NK-92 (cell line): ENCODE measurements around the gene IL1B.

Experiments used
- DNase-seq: peaks from one replicate; lab custom pipeline; 2025; ENCODE audit not compliant: unreplicated experiment; lab: John Stamatoyannopoulos, UW

IL1B gene

DNA sequence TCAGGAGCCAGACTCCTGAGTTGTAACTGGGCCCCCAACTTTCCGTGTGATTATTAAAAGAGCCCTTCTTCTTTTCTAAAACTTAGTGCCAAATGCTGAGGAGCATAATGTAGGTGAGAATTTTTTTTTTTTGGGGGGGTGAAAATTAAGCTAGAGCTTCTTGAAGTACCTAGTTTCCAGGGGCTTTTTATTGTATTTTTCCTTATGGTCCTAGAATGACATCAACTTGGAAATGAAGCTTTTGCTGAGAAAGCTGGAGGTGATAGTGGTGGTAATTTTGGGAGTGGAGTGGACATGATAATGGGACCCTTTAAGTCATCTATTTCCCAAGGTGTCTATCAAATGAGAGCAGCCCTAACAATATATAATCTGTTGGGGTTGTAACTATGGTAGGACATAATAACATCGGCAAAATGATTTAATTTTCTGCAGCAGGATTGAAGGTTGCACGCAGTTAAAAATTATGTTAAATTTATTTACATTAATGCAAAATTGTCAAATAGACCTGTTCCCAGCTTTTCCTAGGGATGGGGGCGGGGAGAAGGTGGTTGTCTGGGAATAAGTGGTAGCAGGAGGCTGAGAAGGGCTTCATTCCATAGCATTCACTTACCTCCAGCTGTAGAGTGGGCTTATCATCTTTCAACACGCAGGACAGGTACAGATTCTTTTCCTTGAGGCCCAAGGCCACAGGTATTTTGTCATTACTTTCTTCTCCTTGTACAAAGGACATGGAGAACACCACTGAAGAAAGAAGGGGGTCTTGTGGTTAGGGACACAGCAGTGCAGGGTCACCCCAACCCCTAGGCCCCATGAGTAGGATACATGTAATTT is 5.7 kb downstream of the IL1B start:
- DNase-seq: no peak

DNA sequence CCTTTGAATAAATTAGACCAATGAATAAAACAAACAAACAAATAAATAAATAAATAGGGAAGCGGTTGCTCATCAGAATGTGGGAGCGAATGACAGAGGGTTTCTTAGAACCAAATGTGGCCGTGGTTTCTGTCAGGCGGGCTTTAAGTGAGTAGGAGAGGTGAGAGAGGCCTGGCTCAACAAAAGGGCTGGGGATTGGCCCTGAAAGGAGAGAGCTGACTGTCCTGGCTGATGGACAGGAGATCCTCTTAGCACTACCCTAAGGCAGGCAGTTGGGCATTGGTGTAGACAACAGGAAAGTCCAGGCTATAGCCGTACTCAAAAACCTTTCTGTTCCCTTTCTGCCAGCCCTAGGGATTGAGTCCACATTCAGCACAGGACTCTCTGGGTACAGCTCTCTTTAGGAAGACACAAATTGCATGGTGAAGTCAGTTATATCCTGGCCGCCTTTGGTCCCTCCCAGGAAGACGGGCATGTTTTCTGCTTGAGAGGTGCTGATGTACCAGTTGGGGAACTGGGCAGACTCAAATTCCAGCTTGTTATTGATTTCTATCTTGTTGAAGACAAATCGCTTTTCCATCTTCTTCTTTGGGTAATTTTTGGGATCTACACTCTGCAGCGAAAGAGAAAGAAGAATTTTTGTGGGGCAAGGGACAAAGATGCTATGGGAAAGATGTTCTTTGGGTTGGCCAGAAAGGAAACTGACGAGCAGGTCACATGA is 6.5 kb downstream of the IL1B start:
- DNase-seq: no peak

DNA sequence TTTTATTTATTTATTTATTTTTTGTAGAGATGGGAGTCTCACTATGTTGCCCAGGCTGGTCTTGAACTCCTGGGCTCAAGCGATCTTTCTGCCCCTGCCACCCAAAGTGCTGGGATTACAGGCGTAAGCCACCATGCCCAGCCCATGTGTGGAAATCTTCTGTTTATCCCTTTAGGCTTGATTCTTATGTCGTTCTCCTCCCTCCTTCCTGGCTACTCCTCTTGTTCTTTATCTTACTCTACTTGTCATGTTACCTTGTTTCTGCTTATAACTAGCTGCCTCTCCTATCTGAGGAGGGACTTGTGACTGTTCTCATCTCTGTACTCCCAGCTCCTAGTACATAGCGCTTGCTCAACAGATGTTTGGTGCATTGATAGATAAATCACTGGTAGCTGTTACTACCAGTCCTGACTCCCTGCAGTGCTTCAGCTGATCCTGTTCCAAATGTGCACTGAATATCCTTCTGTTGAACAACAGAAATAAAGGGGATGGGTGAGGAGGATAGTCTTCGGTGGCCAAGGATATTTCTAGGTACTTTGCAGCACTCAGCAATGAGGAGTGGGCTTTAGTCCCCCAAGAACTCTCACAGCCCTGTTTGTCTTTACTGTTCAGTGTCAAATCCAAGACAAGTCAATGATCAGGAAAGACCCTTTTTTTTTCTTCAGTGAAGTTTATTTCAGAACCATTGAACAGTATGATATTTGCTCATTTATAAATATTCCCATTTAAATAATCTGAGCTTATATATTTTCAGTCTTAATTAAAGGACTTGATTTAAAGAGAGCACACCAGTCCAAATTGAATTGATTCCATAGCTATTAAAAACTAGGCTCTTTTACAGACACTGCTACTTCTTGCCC is 7.2 kb downstream of the IL1B start:
- DNase-seq: no peak

DNA sequence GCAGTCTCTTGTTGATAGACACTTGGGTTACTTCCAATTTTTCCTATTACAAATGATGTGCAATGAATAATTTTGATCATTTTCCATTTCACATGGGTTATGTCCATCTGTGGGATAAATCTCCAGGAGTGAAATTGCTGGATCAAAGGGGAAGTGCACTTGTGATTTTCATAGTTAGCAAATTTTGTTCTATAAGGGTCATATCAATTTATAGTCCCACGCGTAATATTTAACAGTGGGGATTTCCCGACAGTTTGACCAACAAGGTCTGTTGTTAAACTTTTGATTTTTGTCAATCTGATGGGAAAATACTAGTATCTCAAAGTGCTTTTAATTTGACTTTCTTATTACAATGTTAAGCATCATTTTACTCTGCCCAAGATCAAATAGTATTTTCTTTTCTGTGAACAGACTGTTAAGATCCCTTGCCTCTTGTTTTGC is 8.3 kb downstream of the IL1B start:
- no peak for DNase-seq

DNA sequence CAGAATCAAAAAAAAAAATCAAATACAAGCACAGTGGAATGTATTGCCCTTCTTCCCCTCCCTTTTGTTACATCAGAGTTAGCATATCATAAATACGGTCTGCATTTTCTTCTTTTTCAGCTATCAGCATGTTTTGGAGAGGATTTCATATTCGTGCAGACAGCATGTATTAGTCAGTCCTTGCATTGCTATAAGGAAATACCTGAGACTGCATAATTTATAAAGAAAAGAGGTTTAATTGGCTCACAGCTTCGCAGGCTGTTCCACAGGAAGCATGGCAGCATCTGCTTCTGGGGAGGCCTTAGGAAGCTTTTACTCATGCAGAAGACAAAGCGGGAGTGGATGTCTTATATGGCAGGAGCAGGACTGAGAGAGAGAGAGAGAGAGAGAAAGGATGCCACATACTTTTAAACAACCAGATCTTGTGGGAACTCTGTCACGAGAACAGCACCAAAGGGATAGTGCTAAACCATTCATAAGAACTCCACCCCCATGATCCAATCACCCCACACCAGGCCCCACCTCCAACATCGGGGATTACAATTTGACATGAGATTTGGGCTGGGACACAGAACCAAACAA is 8.9 kb downstream of the IL1B start:
- DNase-seq: no peak

DNA sequence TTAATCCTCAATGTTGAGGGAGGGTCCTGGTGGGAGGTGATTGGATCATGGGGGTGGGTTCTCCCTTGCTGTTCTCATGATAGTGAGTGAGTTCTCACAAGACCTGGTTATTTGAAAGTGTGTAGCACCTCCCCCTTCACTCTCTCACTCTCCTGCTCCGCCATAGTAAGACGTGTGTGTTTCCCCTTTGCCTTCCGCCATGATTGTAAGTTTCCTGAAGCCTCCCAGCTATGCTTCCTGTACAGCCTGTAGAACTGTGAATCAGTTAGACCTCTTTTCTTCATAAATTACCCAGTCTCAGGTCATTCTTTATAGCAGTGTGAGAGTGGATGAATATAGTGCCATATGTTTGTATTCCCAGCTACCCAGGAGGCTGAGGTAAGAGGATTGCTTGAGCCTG is 9.6 kb downstream of the IL1B start:
- no peak for DNase-seq

DNA sequence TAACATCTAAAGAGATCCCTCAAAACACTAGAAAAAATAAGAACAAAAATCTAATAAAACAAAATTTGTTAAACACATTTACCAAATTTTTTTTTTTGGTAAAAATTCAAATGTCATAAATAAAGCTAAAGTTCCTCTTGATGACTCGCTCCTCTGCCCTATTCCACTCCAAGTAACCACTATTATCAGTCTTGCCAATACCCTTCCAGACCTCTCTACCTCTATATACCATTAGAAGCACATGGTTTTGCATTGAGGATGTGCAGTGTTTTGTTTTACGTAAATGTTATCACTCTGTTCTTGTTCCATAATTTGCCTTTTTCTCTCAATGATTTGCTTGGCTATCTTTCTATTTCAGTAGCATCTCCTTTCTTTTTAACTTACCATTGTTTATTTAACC is 10.9 kb downstream of the IL1B start:
- DNase-seq: no peak

DNA sequence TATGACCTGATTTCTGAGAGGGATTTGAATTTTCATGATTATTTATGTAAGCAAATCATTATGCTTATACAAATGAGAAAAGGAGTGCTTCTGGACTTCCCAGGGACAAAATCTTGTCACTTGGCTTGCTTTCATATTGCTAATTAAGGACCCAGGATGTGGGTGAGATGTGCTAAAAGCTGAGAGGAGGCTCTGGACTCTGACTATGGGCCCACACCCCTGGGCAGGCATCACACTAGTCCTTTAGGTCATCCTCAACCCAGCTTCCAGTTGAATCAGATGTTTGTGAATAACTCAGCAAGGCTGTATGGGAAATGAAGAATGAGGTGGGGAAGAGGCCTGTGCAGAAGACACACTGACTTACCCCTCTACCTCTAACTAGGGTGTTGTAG is 11.9 kb downstream of the IL1B start:
- DNase-seq: no peak

DNA sequence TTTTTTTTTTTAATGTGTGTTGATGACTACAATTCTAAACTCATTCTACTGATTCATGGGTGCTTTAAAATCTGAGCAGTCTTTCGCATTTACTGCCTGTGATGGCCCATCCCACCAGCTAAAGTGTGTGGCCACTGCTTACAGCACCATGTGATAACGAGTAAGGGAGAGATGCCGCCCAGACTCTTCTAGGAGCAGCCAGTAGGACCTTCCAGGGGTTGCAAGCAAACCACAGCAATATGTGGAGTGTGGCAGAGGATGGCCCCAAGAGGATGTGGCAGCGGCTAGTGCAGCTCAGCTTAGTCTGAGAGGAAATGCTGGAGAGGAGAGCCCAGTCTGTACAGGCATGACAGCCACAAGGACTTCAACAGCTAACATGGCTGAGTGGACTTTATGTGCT is 14.9 kb downstream of the IL1B start:
- no peak for DNase-seq

DNA sequence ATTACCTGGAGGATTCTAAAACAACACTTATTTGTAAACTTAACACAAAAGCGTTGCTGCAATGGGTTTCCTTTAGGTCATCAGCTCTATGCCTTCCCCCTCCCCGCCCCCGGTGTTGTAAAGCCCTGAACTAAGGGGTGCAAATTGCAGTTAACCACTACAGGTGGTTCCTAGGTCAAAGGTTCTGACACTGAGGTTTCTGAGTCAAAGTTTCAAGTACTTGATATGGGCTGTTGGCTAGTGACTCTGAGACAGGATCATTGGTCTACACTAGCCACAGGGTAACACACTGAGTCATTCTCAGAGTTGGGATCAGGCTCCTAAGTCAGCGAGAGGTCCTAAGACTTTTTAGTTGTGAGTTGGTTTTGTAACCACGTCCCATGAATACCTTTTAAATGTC is 15.4 kb downstream of the IL1B start:
- DNase-seq: peak; percentile 12

DNA sequence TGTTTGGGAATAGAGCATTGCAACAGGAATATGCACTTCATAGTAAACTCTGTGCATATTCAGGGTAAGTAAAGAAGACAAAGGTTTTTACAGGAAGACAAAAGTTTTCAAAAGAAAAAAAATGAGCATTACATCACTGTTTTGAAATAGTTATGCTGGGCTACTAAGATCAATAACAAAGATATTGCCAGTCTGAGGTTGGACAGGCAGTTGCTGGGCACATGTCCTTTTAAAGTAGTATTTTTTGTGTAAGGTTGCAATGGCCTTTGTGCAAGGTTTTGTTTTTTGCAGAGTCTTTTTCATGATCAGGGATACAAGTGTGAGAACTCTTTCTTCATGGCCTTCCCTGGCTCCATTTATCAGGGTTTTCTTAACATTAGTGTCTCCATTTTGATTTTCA is 16.2 kb downstream of the IL1B start:
- DNase-seq: no peak

DNA sequence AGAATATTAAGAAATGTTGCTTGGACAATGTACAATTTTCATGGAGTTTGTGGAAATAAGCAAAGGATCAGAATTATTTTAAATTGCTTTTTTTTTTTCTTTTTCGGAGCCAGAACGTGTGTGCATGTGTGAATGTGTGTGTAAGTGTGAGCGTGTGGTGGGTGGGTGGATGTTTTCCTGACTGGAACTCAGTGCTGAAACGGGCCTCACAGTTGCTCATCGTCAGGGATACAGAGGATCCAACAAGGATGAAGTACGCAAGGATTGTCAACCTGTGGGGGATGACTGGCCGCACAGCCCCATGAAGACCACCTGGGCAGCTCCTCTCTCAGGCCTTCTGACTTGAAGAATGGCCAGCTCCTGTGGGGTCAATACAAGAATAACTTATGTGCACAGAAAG is 17.5 kb downstream of the IL1B start:
- no peak for DNase-seq

DNA sequence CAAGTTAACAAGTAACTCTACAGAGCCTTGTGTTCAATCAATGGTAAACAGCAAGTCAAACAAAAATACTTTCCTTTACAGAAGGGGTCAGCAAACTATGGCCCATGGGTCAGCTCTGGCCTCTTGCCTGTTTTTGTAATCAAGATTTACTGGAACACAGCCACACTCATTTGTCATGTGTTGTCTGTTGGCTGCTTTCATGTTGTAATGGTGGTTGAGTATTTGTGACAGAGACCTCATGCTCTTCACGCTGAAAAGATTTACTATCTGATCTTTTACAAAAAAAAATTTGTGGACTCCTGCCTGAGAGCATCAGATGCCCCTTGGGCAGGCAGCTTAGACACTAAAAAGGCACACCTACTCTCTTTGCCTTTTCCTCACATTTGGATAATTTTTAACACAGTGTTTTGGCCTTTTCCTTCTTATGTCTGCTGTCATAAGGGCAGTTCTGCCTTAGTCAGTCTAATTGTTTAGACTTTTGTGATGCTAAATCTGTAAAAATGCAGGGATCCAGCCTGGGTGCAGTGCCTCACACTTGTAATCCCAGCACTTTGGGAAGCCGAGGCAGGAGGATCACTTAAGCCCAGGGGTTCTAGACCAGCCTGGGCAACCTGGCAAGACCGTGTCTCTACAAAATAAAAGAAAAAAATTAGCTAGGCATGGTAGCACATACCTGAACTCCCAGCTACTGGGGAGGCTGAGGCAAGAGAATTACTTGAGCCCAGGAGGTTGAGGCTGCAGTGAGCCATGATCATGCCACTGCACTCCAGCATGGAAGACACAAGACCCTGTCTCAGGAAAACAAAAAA is 18.3 kb downstream of the IL1B start:
- no peak for DNase-seq

DNA sequence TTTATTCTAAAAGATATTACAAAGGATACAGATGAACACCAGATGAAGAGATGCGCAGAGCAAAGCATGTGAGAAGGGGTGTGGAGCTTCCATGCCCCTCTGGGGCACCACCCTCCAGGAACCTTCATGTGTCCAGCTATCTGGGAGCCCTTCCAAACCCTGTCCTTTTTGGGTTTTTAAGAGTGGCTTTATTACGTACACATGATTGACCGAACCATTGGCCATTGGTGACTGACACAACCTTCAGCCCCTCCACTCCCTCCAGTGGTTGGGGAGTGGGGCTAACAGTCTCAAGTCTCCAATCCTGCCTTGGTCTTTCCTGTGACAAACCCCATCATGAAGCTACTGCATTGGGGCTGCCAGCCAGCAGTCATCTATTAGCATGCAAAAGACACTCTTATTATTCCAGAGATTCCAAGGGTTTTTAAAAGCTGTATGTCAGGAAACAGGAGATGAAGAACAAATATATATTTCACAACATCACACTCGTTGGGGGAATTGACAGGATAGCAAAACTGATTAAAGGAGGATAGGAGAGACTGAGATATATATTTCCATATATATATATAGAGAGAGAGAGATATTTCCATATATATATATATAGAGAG is 19.4 kb downstream of the IL1B start:
- no peak for DNase-seq

DNA sequence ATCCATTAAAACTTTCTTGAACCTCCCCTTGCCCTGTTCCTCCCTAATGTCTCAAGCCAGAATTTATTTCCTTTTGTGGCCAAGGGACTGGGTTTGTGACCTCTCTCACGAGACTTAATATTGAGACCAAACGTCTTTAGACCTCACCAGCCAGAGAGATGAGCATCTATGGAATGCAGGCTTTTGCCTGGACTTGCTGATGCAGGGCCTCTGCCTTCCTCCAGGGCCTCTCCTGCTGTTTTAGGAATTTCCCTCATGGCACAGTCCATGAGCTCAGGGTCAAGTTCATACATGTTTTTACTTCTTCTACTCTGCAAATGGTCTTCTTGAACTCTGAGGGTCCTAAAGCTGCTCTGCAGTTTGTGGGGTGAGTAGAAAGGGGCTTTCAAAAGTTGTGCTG is 22.3 kb downstream of the IL1B start:
- no peak for DNase-seq

DNA sequence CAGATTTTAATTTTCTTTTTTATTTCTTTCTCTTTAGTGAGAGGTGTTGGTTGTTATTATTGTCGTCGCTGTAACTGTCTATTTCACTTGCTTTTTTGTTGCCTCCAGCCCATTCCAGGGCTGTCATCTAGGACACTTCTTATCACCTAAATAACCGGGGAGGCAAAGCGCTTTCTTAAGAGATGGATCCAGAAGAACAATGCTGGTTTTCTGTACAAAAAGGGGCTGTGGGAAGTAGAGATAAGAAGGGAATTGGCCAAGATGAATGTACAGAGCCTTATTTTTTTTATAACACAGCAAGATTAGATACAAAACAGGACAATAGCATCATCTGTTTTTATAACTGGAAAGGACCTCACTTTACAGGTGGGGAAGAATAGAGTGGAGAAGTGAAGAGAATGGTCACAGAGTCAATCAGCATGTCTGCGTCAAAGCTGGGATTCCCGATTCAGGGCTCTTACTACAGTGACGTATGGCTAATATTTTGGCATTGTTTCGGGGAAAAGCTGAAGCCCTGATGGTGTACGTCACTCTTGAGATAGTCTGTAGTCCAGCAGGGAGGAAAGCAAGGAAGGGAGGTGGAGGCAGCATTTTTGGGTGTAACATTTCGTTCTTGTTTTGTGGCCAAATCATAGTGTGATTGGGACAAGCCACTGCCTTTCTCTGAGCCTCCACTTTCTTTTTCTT is 23.2 kb downstream of the IL1B start:
- DNase-seq: no peak

DNA sequence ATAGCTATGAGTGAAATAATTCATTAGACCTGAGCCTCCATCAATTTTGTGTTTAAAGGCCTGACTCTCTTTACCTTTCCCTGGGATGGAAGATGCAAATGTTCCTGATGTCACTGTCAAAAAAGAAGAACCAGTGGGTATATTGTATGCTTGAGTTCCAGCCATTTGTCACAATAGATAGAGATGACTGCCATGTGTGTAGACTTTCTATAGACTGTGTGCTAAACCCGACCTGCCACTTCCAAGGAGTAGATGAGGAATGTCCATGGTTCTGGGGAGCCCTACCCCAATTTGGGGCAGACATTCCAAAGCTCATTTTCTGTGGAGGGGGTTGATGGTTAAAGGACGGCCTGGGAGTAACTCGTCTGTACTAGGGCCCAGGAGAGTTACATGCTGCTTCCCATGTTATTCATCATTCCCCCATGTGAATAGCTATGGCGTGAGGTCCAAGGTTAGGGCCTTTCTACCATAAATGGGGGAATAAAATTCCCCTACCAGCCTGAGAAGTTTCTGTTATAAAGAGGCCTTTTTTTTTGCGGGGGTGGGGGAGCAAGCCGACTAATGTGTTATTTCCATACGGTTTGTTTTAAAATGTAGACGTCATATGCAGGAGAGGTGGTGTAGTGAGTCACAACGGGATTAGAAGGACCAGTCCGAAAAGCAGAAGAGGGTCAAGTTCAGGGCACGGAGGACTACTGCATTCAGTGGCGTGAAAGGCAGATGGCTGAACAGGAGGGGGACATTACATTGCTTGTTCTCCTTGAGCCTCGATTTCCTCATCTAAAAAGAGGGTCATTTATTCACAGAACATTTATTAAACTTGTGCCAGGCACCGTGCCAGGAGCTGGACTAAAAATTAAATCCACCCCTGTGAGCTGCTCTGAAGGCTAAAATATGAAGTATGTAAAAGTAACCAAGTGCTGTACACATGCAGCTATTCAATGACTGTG is 24.0 kb downstream of the IL1B start:
- no peak for DNase-seq

DNA sequence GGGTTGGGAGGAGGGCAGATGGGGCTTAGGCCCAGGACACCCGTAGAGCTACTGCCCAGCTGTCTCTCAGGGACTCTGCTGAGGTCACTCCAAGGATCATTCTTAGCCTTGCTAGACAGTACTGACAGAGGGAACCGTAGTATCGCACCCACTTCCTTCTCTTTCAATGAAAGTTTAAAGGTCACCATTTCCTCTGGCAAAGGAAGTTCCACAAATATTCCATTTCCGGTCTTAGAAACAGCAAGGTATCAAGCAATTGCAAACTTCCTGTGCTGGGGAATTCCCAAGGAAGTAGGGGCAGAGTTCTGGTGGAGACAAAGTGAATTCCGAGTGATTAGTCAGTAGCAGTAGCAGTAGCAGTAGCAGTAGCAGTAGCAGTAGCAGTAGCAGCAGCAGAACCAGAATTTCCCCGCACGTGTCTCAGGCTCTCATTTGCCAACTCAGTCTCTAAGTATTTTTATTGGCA is 24.7 kb downstream of the IL1B start:
- no peak for DNase-seq
